SK-N-SH (cell line): ENCODE measurements around the gene GPR6. TPM values are rescaled to one million over a fixed set of nuclear protein-coding genes. Genes with fewer than 3 reads are reported as not detected.
A peak's percentile ranks its signal among the peaks of the same experiment; 100 is the strongest.

Experiments used
- CTCF ChIA-PET: fragments of 300-600, 350-600 bp; formaldehyde crosslinking; extraction: SDS; loops from one replicate; lab custom pipeline; 2021; lab: Yijun Ruan, JAX
- POLR2A ChIA-PET: fragments of 350-600 bp; sonication (Branson Sonifier 250); formaldehyde crosslinking; extraction: SDS; loops from one replicate; lab custom pipeline; 2020; ENCODE audit warnings: antibody characterized with exemption, inconsistent platforms; lab: Yijun Ruan, JAX
- DNase-seq: peaks from one replicate; pipeline ENCODE4 v3.0.0; 2012
- H2AFZ ChIP-seq: fragments of 200-600 bp; sonication (generic); 2 replicates; pipeline ENCODE4 v1.8.1; 2016; ENCODE audit warnings: antibody characterized with exemption, mild to moderate bottlenecking, low read depth
- H3F3A ChIP-seq: fragments of 200-600 bp; sonication (generic); replicated peaks from 2 replicates; pipeline ENCODE3; 2016; ENCODE audit warnings: antibody characterized with exemption, mild to moderate bottlenecking; ENCODE audit not compliant: insufficient read depth
- H3K27ac ChIP-seq, 2 experiments: fragments of 200-500 bp in 1 of 2; fragments of 200-600 bp in 1 of 2; sonication (Bioruptor generic) in 1 of 2; sonication (generic), shearing (Covaris generic) in 1 of 2; 2 replicates each; pipeline versions ENCODE4 v1.5.1 to v1.6.1; 2014 to 2016; ENCODE audit warnings: low read depth in 2 of 2, inconsistent platforms in 1 of 2, low read length in 1 of 2, mild to moderate bottlenecking in 1 of 2, mixed read lengths in 1 of 2
- H3K27me3 ChIP-seq: fragments of 200-600 bp; sonication (generic), shearing (Covaris generic); 2 replicates; pipeline ENCODE4 v1.6.1; 2016; ENCODE audit warnings: mixed run types; ENCODE audit not compliant: insufficient read depth
- H3K36me3 ChIP-seq, 2 experiments: fragments of 200-500 bp in 1 of 2; fragments of 200-600 bp in 1 of 2; sonication (Bioruptor generic) in 1 of 2; sonication (generic) in 1 of 2; replicated peaks in 1 of 2; 2 replicates each; pipeline versions ENCODE3 to v1.5.1; 2014 to 2016; ENCODE audit warnings: low read length in 1 of 2, mild to moderate bottlenecking in 1 of 2; ENCODE audit not compliant: insufficient read depth in 2 of 2, control insufficient read depth in 1 of 2
- H3K4me1 ChIP-seq, 2 experiments: fragments of 200-500 bp in 1 of 2; fragments of 200-600 bp in 1 of 2; sonication (Bioruptor generic) in 1 of 2; sonication (generic), shearing (Covaris generic) in 1 of 2; 2 replicates each; pipeline versions ENCODE4 v1.5.1 to v1.6.1; 2014 to 2016; ENCODE audit warnings: low read depth in 1 of 2, low read length in 1 of 2, mixed run types in 1 of 2; ENCODE audit not compliant: insufficient read depth in 2 of 2, control insufficient read depth in 1 of 2
- H3K4me2 ChIP-seq: fragments of 200-600 bp; sonication (generic), shearing (Covaris generic); 2 replicates; pipeline ENCODE4 v1.6.1; 2017; ENCODE audit warnings: mixed run types
- H3K4me3 ChIP-seq, 2 experiments: fragments of 200-500 bp in 1 of 2; fragments of 200-600 bp in 1 of 2; sonication (Bioruptor generic) in 1 of 2; sonication (generic), shearing (Covaris generic) in 1 of 2; 2 replicates each; pipeline versions ENCODE4 v1.5.1 to v1.8.1; 2014 to 2016; ENCODE audit warnings: low read depth in 2 of 2, inconsistent platforms in 1 of 2, low read length in 1 of 2, mild to moderate bottlenecking in 1 of 2, mixed read lengths in 1 of 2, moderate library complexity in 1 of 2
- H3K79me2 ChIP-seq: fragments of 200-600 bp; sonication (generic); 2 replicates; pipeline ENCODE4 v1.8.1; 2017; ENCODE audit warnings: mild to moderate bottlenecking; ENCODE audit not compliant: insufficient read depth
- H3K9ac ChIP-seq: fragments of 200-600 bp; sonication (generic); 2 replicates; pipeline ENCODE4 v1.6.1; 2017; ENCODE audit warnings: mixed run types
- H3K9me2 ChIP-seq: fragments of 200-600 bp; sonication (generic); 2 replicates; pipeline ENCODE4 v1.6.1; 2017; ENCODE audit warnings: mixed run types
- H3K9me3 ChIP-seq: fragments of 200-600 bp; sonication (generic); 2 replicates; pipeline ENCODE4 v1.6.1; 2017; ENCODE audit warnings: mixed run types, mild to moderate bottlenecking, moderate library complexity
- H4K20me1 ChIP-seq: fragments of 200-600 bp; sonication (generic); 2 replicates; pipeline ENCODE4 v1.6.1; 2017; ENCODE audit warnings: mild to moderate bottlenecking, mixed run types; ENCODE audit not compliant: insufficient read depth
- ELF1 ChIP-seq: IDR thresholded peaks from 2 replicates; pipeline ENCODE4 v1.4.0; 2012
- GABPA ChIP-seq: IDR thresholded peaks from 2 replicates; pipeline ENCODE4 v1.4.0; 2012; ENCODE audit warnings: low read depth, mild to moderate bottlenecking
- GATA2 ChIP-seq: sonication (generic); formaldehyde crosslinking; IDR thresholded peaks from 2 replicates; pipeline ENCODE4 v1.5.0; 2020; ENCODE audit warnings: mild to moderate bottlenecking, missing genetic modification reagents
- MAX ChIP-seq: IDR thresholded peaks from 2 replicates; pipeline ENCODE4 v1.4.0; 2012; ENCODE audit warnings: low read depth
- NRF1 ChIP-seq: IDR thresholded peaks from 2 replicates; pipeline ENCODE4 v1.6.1; 2012; ENCODE audit warnings: low read depth, mild to moderate bottlenecking, low read length
- RAD21 ChIP-seq: IDR thresholded peaks from 2 replicates; pipeline ENCODE4 v1.6.1; 2012; ENCODE audit warnings: mild to moderate bottlenecking, low read length
- REST ChIP-seq: IDR thresholded peaks from 2 replicates; pipeline ENCODE4 v1.6.1; 2012; ENCODE audit warnings: mild to moderate bottlenecking, low read depth, low read length, moderate library complexity
- RXRA ChIP-seq: IDR thresholded peaks from 2 replicates; pipeline ENCODE4 v1.4.0; 2012; ENCODE audit warnings: low read depth, mild to moderate bottlenecking, borderline replicate concordance
- TAF1 ChIP-seq: IDR thresholded peaks from 2 replicates; pipeline ENCODE4 v1.6.1; 2012; ENCODE audit warnings: low read depth, mild to moderate bottlenecking, low read length, moderate library complexity, borderline replicate concordance
- TCF12 ChIP-seq: IDR thresholded peaks from 2 replicates; pipeline ENCODE4 v1.4.0; 2012
- YY1 ChIP-seq: IDR thresholded peaks from 2 replicates; pipeline ENCODE4 v1.4.0; 2012; ENCODE audit warnings: low read depth, mild to moderate bottlenecking
- WGBS: methylation state at CpG from one replicate; pipeline ENCODE4 v1.1.6; 2017; ENCODE audit warnings: low lambda C conversion rate; 5-methylcytosine and 5-hydroxymethylcytosine counted together
- polyA plus RNA-seq, 3 experiments: library from polyadenylated mRNA; depleted of rRNA; stranded (reverse); fragments of >200 nt; gene quantifications; 2 replicates each; pipeline ENCODE4 v1.2.3, GENCODE V29; 2012
- TF ChIP-seq, protein P1 (sequence below): IDR thresholded peaks from 2 replicates; pipeline ENCODE4; 2012
- TF ChIP-seq, protein P2 (sequence below): IDR thresholded peaks from 2 replicates; pipeline ENCODE4 v1.4.0; 2012; ENCODE audit warnings: low read depth, borderline replicate concordance
- TF ChIP-seq, protein P3 (sequence below): fragments of 150-350 bp; IDR thresholded peaks from 2 replicates; pipeline ENCODE4 v1.6.1; 2016; ENCODE audit warnings: mild to moderate bottlenecking, low read depth, low read length

Gene GPR6, protein sequence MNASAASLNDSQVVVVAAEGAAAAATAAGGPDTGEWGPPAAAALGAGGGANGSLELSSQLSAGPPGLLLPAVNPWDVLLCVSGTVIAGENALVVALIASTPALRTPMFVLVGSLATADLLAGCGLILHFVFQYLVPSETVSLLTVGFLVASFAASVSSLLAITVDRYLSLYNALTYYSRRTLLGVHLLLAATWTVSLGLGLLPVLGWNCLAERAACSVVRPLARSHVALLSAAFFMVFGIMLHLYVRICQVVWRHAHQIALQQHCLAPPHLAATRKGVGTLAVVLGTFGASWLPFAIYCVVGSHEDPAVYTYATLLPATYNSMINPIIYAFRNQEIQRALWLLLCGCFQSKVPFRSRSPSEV
- not detected in 2 replicates for polyA plus RNA-seq (2012; rRNA removed)
- not detected in 2 replicates for polyA plus RNA-seq (2012; cell fraction: cytosol; rRNA removed)
- not detected in 2 replicates for polyA plus RNA-seq (2012; cell fraction: nucleus; rRNA removed)

GRCh38 chr6:109978174-109979032 lies at the start of gene GPR6:
GPR6 (plus strand) TSS chr6:109978311; CDS start chr6:109979113, 802 bp downstream.
- H3F3A ChIP-seq: no peaks in the 10 kb centered on the region
- H3K79me2 ChIP-seq: no peaks in the 10 kb centered on the region
- peaks cover 0 to 15% of the 10 kb centered on the region in 2 experiments; a peak in 1 of 4 replicates for H3K4me1 ChIP-seq
- H4K20me1 ChIP-seq: no peaks in the 10 kb centered on the region
- no peaks in the 10 kb centered on the region for H3K36me3 ChIP-seq
- H3K9ac ChIP-seq: no peak within 1 kb of the TSS
- H3K27me3 ChIP-seq: peaks cover 18% of the 10 kb centered on the region; the same call in 1 of the 2 replicates
- ChIA-PET CTCF (interaction anchor here (1.2 to 2.0 kb wide), 4 partner anchors 9 to 413 kb away, joined by 3 to 10 read pairs (median 4); no protein-coding TSS in a partner anchor), POLR2A (no interaction called here)
- peak within 1 kb of the TSS; percentile 37; the same call in 1 of the 2 replicates for H3K4me2 ChIP-seq
- whole genome bisulfite sequencing: 5% methylated on average over 23 of the region's 50 CpGs
- no peak within 1 kb of the TSS for H2AFZ ChIP-seq
- TF ChIP-seq REST: peak; percentile 98
- no peak for TF ChIP-seq ELF1
- H3K9me2 ChIP-seq: no peaks in the 10 kb centered on the region
- no peaks in the 10 kb centered on the region for H3K9me3 ChIP-seq
- peak within 1 kb of the TSS in 1 of 2 experiments; percentile 36; a peak in 1 of 4 replicates for H3K4me3 ChIP-seq
- DNase-seq: peak; percentile 76
- H3K27ac ChIP-seq: no peak within 1 kb of the TSS

DNA sequence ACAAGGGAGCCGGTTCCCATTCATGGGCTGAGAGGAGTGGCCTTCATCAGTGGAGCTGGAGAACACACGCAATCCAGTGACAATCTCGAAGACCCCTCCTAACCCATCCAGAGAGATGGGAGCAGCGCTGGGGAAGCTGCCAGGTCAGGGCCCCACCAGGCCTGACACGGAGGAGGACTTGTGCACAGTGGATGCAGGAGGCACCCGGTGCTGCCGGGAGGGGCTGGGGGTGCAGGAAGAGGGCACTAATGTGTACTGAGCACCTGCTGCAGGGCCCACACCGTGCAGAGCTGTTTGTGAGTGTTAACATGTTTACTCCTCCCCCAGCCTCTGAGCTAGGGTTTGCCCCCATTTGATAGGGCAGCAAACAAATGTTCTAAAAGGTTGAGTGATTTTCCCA lies 43.8 kb upstream of the GPR6 start:
- no CpG with 5 or more reads among the region's 8 CpGs for WGBS

More for the DNA sequence above, 43.8 kb upstream of the GPR6 start:
- Histone ChIP-seq H2AFZ (no peak overlapping the region), H3K4me1 (no peaks in the 10 kb centered on the region), H3K4me2 (no peak overlapping the region), H3K36me3 (no peaks in the 10 kb centered on the region), H3K9me2 (no peaks in the 10 kb centered on the region), H3K79me2 (no peaks in the 10 kb centered on the region), H3F3A (no peaks in the 10 kb centered on the region), H3K27ac (no peak overlapping the region), H3K9ac (no peak overlapping the region), H4K20me1 (no peaks in the 10 kb centered on the region), H3K9me3 (no peaks in the 10 kb centered on the region), H3K4me3 (no peak overlapping the region), H3K27me3 (no peaks in the 10 kb centered on the region)
- DNase-seq: no peak
- no peak for TF ChIP-seq TAF1
- TF ChIP-seq, protein P1, sequence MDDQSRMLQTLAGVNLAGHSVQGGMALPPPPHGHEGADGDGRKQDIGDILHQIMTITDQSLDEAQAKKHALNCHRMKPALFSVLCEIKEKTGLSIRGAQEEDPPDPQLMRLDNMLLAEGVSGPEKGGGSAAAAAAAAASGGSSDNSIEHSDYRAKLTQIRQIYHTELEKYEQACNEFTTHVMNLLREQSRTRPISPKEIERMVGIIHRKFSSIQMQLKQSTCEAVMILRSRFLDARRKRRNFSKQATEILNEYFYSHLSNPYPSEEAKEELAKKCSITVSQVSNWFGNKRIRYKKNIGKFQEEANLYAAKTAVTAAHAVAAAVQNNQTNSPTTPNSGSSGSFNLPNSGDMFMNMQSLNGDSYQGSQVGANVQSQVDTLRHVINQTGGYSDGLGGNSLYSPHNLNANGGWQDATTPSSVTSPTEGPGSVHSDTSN: no peak
- TF ChIP-seq MAX: no peak
- TF ChIP-seq GATA2: no peak
- TF ChIP-seq, protein P2, sequence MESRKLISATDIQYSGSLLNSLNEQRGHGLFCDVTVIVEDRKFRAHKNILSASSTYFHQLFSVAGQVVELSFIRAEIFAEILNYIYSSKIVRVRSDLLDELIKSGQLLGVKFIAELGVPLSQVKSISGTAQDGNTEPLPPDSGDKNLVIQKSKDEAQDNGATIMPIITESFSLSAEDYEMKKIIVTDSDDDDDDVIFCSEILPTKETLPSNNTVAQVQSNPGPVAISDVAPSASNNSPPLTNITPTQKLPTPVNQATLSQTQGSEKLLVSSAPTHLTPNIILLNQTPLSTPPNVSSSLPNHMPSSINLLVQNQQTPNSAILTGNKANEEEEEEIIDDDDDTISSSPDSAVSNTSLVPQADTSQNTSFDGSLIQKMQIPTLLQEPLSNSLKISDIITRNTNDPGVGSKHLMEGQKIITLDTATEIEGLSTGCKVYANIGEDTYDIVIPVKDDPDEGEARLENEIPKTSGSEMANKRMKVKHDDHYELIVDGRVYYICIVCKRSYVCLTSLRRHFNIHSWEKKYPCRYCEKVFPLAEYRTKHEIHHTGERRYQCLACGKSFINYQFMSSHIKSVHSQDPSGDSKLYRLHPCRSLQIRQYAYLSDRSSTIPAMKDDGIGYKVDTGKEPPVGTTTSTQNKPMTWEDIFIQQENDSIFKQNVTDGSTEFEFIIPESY: no peak
- TF ChIP-seq RAD21: no peak
- no peak for TF ChIP-seq GABPA
- TF ChIP-seq, protein P3, sequence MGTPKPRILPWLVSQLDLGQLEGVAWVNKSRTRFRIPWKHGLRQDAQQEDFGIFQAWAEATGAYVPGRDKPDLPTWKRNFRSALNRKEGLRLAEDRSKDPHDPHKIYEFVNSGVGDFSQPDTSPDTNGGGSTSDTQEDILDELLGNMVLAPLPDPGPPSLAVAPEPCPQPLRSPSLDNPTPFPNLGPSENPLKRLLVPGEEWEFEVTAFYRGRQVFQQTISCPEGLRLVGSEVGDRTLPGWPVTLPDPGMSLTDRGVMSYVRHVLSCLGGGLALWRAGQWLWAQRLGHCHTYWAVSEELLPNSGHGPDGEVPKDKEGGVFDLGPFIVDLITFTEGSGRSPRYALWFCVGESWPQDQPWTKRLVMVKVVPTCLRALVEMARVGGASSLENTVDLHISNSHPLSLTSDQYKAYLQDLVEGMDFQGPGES: no peak
- no peak for TF ChIP-seq YY1
- TF ChIP-seq TCF12: no peak
- TF ChIP-seq NRF1: no peak
- TF ChIP-seq RXRA: no peak
- ChIA-PET POLR2A (no interaction called here), CTCF (interaction anchor here (1.5 kb wide), 1 partner anchor 105 kb away, joined by 7 read pairs; no protein-coding TSS in a partner anchor)
